ENCODE measurements around the gene IL1RL2.

DNA sequence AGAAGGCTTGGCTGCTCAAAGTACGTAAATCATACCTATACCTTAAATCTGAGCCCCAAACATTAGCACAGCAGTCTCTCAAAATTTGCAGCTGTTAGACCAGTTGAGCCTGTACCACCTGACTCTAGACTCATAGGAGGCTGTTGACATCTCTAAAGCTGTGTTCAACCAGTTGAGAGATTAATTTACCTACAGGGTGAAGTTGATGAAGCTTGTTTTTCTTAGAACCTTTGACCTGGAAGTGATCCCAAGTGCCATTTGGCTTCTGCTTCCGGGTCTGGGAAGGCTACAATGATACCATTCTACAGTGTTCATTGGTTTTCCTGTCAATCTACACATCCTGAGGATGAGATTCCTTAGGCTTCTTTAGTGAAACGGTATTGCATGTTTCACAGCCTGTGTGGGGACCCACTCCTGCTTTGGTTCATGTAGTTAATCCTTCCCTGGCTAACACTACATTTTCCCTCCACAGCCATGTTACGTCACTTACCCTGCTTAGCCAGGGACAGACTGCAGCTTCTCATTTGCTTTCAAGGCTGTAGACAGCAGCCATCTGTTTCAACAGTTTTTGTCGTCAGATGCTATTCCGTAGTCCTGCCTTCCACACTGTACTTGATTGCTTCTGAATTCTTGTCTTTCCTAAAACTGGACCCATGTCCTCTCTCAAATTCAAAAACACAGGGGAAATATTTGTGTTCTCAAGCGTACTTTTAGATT lies 4.7 kb upstream of the IL1RL2 start:
- TF ChIP-seq POLR2A (IDR thresholded peaks at IDR 0.05) (no peak), POLR2AphosphoS5 (IDR thresholded peaks at IDR 0.05) (peak; percentile 11)
- TF ChIP-seq, protein P1, sequence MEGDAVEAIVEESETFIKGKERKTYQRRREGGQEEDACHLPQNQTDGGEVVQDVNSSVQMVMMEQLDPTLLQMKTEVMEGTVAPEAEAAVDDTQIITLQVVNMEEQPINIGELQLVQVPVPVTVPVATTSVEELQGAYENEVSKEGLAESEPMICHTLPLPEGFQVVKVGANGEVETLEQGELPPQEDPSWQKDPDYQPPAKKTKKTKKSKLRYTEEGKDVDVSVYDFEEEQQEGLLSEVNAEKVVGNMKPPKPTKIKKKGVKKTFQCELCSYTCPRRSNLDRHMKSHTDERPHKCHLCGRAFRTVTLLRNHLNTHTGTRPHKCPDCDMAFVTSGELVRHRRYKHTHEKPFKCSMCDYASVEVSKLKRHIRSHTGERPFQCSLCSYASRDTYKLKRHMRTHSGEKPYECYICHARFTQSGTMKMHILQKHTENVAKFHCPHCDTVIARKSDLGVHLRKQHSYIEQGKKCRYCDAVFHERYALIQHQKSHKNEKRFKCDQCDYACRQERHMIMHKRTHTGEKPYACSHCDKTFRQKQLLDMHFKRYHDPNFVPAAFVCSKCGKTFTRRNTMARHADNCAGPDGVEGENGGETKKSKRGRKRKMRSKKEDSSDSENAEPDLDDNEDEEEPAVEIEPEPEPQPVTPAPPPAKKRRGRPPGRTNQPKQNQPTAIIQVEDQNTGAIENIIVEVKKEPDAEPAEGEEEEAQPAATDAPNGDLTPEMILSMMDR (IDR thresholded peaks at IDR 0.05): no peak

Data from gastroesophageal sphincter (tissue), 3 donors.